Body of pancreas (tissue), 4 donors: Measurements from ENCODE around the gene ASPA.

Experiments
- POLR2A ChIP-seq, 3 donors: fragments of 450-650 bp; IDR thresholded peaks; one replicate each; pipeline ENCODE4 v1.6.1; 2016; ENCODE audit warnings: antibody characterized with exemption in 3 of 3, mild to moderate bottlenecking in 2 of 3
- TF ChIP-seq, protein P1 (sequence below), 7 experiments: fragments of 450-650 bp in 4 of 7; fragments of 200-600 bp in 3 of 7; sonication (generic) in 3 of 7; IDR thresholded peaks; one replicate each; pipeline ENCODE4 v1.5.1; 2016 to 2019; ENCODE audit warnings: antibody characterized with exemption in 7 of 7

DNA sequence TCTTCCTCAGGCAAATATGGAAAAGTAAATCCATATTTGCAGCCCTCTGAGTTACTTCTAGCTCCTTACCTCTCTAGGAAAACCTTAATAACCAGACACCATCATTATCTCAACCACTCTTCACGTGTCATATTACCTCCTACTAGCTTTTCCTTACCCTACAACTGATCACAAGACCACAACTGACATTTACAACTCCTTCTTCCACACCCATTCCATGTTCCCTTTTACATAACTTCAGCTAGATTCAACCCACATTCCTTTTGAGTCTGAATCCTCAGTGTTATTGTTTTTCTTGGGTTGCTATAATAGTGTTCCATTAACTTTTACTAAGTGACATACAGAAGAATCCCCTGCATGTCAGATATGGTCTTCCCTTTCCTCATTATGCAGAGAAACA is 37.4 kb upstream of the ASPA start:
- TF ChIP-seq POLR2A (IDR thresholded peaks at IDR 0.05) = no peak
- TF ChIP-seq, protein P1, sequence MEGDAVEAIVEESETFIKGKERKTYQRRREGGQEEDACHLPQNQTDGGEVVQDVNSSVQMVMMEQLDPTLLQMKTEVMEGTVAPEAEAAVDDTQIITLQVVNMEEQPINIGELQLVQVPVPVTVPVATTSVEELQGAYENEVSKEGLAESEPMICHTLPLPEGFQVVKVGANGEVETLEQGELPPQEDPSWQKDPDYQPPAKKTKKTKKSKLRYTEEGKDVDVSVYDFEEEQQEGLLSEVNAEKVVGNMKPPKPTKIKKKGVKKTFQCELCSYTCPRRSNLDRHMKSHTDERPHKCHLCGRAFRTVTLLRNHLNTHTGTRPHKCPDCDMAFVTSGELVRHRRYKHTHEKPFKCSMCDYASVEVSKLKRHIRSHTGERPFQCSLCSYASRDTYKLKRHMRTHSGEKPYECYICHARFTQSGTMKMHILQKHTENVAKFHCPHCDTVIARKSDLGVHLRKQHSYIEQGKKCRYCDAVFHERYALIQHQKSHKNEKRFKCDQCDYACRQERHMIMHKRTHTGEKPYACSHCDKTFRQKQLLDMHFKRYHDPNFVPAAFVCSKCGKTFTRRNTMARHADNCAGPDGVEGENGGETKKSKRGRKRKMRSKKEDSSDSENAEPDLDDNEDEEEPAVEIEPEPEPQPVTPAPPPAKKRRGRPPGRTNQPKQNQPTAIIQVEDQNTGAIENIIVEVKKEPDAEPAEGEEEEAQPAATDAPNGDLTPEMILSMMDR (IDR thresholded peaks at IDR 0.05) = no peak
